ENCODE data around the gene UACA.
A peak's percentile ranks its signal among the peaks of the same experiment; 100 is the strongest.

Gene UACA

GRCh38 chr15:70609889-70610288, 153.5 kb downstream of the UACA start:
- TF ChIP-seq ZFP30 (CRISPR knock-in tag; IDR thresholded peaks at IDR 0.05) = no peak
- TF ChIP-seq ZC3H10 (CRISPR knock-in tag; IDR thresholded peaks at IDR 0.05) = no peak
- TF ChIP-seq PPARA (CRISPR knock-in tag; IDR thresholded peaks at IDR 0.05; ENCODE audit: borderline replicate concordance) = no peak
- no peak for TF ChIP-seq SNAI2 (CRISPR knock-in tag; IDR thresholded peaks at IDR 0.05)
- no peak for TF ChIP-seq ARNTL (CRISPR knock-in tag; IDR thresholded peaks at IDR 0.05; ENCODE audit: borderline replicate concordance, low read depth)
- no peak for TF ChIP-seq GLIS3 (CRISPR knock-in tag; IDR thresholded peaks at IDR 0.05)
- no peak for TF ChIP-seq CREB5 (CRISPR knock-in tag; IDR thresholded peaks at IDR 0.05; ENCODE audit: low read depth)
- TF ChIP-seq ISL1 (CRISPR knock-in tag; IDR thresholded peaks at IDR 0.05) = no peak
- no peak for TF ChIP-seq BACH2 (CRISPR knock-in tag; IDR thresholded peaks at IDR 0.05; ENCODE audit: borderline replicate concordance)
- TF ChIP-seq RARB (CRISPR knock-in tag; IDR thresholded peaks at IDR 0.05) = no peak
- TF ChIP-seq TOX (CRISPR knock-in tag; IDR thresholded peaks at IDR 0.05; ENCODE audit: borderline replicate concordance) = no peak
- TF ChIP-seq PATZ1 (CRISPR knock-in tag; IDR thresholded peaks at IDR 0.05; ENCODE audit: borderline replicate concordance) = no peak
- no peak for TF ChIP-seq CSRNP3 (CRISPR knock-in tag; IDR thresholded peaks at IDR 0.05)
- no peak for TF ChIP-seq TSHZ2 (CRISPR knock-in tag; IDR thresholded peaks at IDR 0.05)
- no peak for TF ChIP-seq ZFP3 (CRISPR knock-in tag; IDR thresholded peaks at IDR 0.05)
- no peak for TF ChIP-seq ESRRG (CRISPR knock-in tag; IDR thresholded peaks at IDR 0.05)
- TF ChIP-seq OSR1 (CRISPR knock-in tag; IDR thresholded peaks at IDR 0.05) = no peak
- ATAC-seq = no peak; the same call in 2 of the 3 replicates

GRCh38 chr15:70608144-70608543, 155.2 kb downstream of the UACA start:
- ATAC-seq = no peak
- no peak for TF ChIP-seq SNAI2 (CRISPR knock-in tag; IDR thresholded peaks at IDR 0.05)
- no peak for TF ChIP-seq TOX (CRISPR knock-in tag; IDR thresholded peaks at IDR 0.05; ENCODE audit: borderline replicate concordance)
- TF ChIP-seq ESRRG (CRISPR knock-in tag; IDR thresholded peaks at IDR 0.05) = no peak
- TF ChIP-seq ZC3H10 (CRISPR knock-in tag; IDR thresholded peaks at IDR 0.05) = no peak
- TF ChIP-seq ZNF8 (CRISPR knock-in tag; IDR thresholded peaks at IDR 0.05) = no peak

GRCh38 chr15:70605606-70606410, 157.6 kb downstream of the UACA start:
- TF ChIP-seq CREB5 (CRISPR knock-in tag; IDR thresholded peaks at IDR 0.05; ENCODE audit: low read depth) (no peak), ARNTL (CRISPR knock-in tag; IDR thresholded peaks at IDR 0.05; ENCODE audit: borderline replicate concordance, low read depth) (no peak), SNAI2 (CRISPR knock-in tag; IDR thresholded peaks at IDR 0.05) (no peak), ZNF565 (CRISPR knock-in tag; conservative IDR thresholded peaks at IDR 0.05; ENCODE audit: low read depth) (no peak), CSRNP3 (CRISPR knock-in tag; IDR thresholded peaks at IDR 0.05) (no peak), OSR1 (CRISPR knock-in tag; IDR thresholded peaks at IDR 0.05) (no peak), GLIS3 (CRISPR knock-in tag; IDR thresholded peaks at IDR 0.05) (no peak), TCF4 (CRISPR knock-in tag; IDR thresholded peaks at IDR 0.05; ENCODE audit: borderline replicate concordance) (no peak), ZNF70 (CRISPR knock-in tag; IDR thresholded peaks at IDR 0.05) (peak; percentile 61), PPARA (CRISPR knock-in tag; IDR thresholded peaks at IDR 0.05; ENCODE audit: borderline replicate concordance) (no peak), TSHZ2 (CRISPR knock-in tag; IDR thresholded peaks at IDR 0.05) (peak; percentile 57; the same call in 1 of the 2 replicates), ZFP3 (CRISPR knock-in tag; IDR thresholded peaks at IDR 0.05) (0 out of 2 replicates have a peak, but pooled peaks have one; percentile 42), BACH2 (CRISPR knock-in tag; IDR thresholded peaks at IDR 0.05; ENCODE audit: borderline replicate concordance) (no peak)
- peak; percentile 89 for ATAC-seq

All from SK-N-SH treated with all-trans-retinoic acid at 6 μM for 48 hours (cell line).